Epithelial cell of proximal tubule (primary cell): ENCODE measurements around the gene ZMPSTE24. TPM values are rescaled to one million over a fixed set of nuclear protein-coding genes. Genes with fewer than 3 reads are reported as not detected.
A peak's percentile ranks its signal among the peaks of the same experiment; 100 is the strongest.

ENCODE experiments used
- DNase-seq: peaks from one replicate; pipeline ENCODE4 v3.0.0-alpha.2; 2011; ENCODE audit warnings: low read depth
- H3K4me3 ChIP-seq: 2 replicates; pipeline ENCODE4 v1.5.1; 2011; ENCODE audit warnings: low read depth, mild to moderate bottlenecking, low read length
- total RNA-seq: library from RNA; depleted of rRNA; stranded (reverse); fragments of >200 nt; gene quantifications from 2 replicates; pipeline ENCODE4 v1.2.3, GENCODE V29; 2015
- TF ChIP-seq, protein P1 (sequence below): conservative IDR thresholded peaks from 2 replicates; pipeline ENCODE4 v1.5.1; 2012; ENCODE audit warnings: low read depth, mild to moderate bottlenecking, low read length

ZMPSTE24 gene
- total RNA-seq, 1 donor from 2014 or later = 28.1 TPM

DNA sequence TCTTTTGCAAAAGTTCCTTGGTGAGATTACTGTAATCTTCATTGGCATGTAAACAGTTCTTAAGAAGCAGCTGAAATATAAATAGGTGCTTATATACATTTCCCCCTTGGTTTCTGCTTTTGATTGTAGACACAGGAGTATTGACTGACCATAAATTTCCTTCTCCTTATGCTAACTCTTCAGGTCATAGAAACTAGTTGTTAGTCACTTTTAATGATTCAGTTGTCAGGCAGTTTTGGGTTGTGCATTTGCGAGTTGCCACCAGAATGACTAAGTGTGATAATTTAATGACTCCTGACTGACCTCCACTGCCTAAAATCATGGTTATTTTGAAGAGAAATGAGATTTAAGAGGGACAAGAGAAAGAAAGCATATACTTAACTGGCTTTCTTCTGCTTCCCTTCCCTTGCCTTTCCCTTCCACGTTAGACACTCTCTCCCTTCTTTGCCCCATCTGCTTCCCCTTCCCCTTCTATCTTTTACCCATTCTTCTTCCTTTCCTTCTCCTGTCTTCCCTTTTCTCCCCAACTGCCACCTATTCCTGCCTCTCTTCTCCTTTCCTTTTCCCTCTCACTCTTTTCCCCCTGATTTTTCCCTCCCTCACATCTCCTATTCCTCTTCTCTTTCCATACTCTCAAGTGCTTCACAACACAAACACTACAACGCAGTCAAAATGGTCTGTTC is 12.3 kb downstream of the ZMPSTE24 start:
- DNase-seq = peak; percentile 44
- H3K4me3 ChIP-seq = no peak overlapping the region
- TF ChIP-seq, protein P1, sequence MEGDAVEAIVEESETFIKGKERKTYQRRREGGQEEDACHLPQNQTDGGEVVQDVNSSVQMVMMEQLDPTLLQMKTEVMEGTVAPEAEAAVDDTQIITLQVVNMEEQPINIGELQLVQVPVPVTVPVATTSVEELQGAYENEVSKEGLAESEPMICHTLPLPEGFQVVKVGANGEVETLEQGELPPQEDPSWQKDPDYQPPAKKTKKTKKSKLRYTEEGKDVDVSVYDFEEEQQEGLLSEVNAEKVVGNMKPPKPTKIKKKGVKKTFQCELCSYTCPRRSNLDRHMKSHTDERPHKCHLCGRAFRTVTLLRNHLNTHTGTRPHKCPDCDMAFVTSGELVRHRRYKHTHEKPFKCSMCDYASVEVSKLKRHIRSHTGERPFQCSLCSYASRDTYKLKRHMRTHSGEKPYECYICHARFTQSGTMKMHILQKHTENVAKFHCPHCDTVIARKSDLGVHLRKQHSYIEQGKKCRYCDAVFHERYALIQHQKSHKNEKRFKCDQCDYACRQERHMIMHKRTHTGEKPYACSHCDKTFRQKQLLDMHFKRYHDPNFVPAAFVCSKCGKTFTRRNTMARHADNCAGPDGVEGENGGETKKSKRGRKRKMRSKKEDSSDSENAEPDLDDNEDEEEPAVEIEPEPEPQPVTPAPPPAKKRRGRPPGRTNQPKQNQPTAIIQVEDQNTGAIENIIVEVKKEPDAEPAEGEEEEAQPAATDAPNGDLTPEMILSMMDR = no peak

DNA sequence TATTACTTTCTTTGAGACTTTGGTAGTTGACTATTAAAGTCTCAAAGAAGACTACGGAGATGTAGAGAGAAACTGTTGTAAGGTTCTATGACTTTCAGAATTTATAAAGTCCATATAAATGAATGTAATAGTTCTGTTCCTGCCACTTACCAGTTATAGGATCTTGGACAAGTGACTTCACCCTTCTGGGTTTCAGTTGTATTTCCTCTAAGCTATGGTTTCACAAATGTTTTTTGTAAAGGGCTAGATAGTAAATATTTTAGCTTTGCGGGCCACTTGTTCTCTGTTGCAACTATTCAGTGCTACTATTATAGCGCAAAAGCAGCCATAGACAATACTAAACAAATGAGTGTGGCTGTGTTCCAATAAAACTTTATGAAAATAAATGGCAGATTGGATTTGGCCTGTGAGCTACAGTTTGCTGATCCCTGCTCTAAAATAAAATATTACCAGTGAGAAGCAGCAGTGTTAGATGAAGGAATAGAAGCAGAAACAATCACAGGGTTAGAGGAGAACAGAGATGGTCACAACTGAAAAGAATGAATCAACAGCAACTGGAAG is 14.7 kb downstream of the ZMPSTE24 start:
- TF ChIP-seq, protein P1 = no peak

DNA sequence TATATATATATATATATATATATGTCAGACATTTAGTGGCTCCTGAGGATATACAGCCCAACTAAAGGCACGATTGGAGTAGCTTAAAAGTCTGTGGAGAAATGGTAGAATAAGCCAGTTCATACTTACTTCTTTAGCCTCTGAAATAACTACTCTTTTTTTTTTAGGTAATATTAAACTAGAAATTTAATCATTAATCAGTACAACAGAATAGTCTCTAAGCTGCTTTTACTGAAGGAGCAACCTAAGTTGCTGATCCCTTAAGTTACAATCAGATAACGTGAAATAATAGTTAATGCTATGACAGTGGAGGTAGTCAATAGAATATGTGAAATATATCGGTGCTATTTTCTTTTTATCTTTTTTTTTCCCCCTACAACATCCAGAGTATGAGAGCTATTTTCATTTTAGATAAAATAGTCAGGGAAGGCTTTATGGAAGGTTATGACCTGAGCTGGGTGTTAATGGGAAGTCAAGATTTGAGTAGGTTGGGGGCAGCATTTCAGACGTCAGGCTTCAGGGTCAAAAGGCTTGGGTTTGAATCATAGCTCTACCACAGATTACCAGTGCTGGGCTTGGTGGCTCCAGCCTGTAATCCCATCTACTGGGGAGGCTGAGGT is 15.6 kb downstream of the ZMPSTE24 start:
- no peak overlapping the region for H3K4me3 ChIP-seq
- no peak for DNase-seq
- TF ChIP-seq, protein P1 = no peak

More for the DNA sequence above, 14.7 kb downstream of the ZMPSTE24 start:
- H3K4me3 ChIP-seq = no peak overlapping the region
- DNase-seq = no peak

DNA sequence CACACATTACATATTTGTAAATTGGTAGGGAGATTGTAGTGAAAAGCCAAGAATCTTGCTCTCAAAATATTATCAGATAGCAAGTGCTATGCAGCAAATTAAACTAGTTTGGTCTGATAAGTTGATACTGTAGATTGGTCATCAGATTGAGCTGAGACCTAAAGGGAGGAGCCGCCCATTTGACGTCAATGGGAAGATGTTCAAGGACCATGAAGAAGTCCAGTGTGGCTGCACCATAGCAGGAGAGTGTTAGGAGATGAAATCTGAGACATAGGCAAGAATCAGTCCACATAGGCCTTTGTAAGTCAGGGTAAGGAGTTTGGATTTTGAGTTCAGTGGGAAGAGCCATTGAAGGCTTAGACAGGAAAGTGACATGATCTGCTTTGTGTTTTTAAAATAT is 16.3 kb downstream of the ZMPSTE24 start:
- H3K4me3 ChIP-seq = no peak overlapping the region
- no peak for DNase-seq
- TF ChIP-seq, protein P1 = no peak

DNA sequence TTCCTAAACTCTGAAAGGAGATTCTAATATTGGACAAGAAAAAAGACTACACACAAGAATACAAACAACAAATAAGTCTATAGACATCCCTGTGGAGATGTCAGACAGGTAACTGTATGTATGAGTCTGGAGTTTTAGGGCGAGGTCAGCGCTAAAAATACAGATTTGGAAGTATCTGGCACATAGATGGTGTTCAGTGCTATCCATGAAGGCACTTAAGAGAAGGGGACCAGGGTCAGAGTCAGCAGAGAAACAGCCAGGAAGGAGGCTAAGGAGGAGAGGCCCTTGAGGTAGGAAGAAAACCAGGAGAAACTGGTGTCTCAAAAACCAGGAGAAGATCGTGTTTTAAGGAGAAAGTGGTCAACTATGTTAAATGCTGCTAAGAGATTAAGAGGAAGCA is 18.1 kb downstream of the ZMPSTE24 start:
- DNase-seq = no peak
- TF ChIP-seq, protein P1 = no peak
- no peak overlapping the region for H3K4me3 ChIP-seq

DNA sequence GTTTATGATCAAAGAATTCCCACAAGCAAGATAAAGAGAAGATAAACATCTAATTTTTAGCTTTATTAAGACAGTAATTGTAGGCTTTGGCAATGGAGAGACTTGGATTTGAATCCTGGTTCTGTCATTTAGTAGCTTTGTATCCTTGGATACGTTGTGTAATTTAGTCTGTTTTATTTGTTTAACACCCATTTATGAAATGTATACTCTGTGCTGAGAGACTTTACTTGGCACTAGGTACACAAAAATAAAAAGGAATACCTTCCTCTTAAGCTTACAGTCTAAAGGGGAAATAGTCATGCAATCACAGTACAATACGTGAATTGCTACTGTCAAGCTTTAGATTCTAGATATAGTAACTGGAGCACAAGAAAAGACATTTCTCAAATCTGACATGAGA is 23.8 kb downstream of the ZMPSTE24 start:
- no peak overlapping the region for H3K4me3 ChIP-seq
- TF ChIP-seq, protein P1 = no peak
- DNase-seq = no peak

DNA sequence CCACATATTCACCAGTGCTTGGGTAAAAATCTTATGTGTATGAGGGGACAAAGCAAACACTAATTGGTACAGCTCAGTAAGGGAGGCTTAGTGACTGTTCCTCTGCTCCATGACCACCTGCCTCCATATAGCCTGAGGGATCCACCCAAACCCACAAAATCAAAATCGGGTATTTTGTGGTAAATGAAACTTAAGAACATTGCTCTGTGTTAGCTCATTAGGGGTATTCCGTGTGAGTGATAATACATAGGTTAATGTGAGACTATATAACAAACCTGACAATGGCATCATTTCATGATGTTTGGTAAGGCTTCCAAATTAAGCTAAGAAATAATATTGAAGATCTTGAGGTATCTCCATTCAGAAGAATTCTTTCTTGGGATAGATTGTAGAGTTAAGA is 33.3 kb downstream of the ZMPSTE24 start:
- TF ChIP-seq, protein P1 = no peak
- DNase-seq = no peak
- H3K4me3 ChIP-seq = no peak overlapping the region
